HepG2 (cell line): Measurements from ENCODE around the gene ZC3H4. TPM values are rescaled to one million over a fixed set of nuclear protein-coding genes. Genes with fewer than 3 reads are reported as not detected.
A peak's percentile ranks its signal among the peaks of the same experiment; 100 is the strongest.

Experiments used
- FOXO1 ChIP-seq: sonication (generic); formaldehyde crosslinking; IDR thresholded peaks from 2 replicates; pipeline ENCODE4 v1.4.0; 2020; ENCODE audit warnings: missing genetic modification reagents
- GABPA ChIP-seq, 2 experiments: IDR thresholded peaks; 2 replicates each; pipeline ENCODE4 v1.6.1; 2011 to 2016; ENCODE audit warnings: low read depth in 2 of 2, low read length in 1 of 2, missing biosample characterization in 1 of 2, missing genetic modification characterization in 1 of 2
- MEF2D ChIP-seq: sonication (generic); formaldehyde crosslinking; IDR thresholded peaks from 2 replicates; pipeline ENCODE4 v1.5.1; 2020; ENCODE audit warnings: mild to moderate bottlenecking, missing genetic modification reagents
- MYC ChIP-seq: sonication (generic); formaldehyde crosslinking; IDR thresholded peaks from 2 replicates; pipeline ENCODE4 v1.9.0; 2021; ENCODE audit warnings: missing genetic modification reagents, borderline replicate concordance
- NR2F2 ChIP-seq: IDR thresholded peaks from 2 replicates; pipeline ENCODE4 v1.6.1; 2012; ENCODE audit warnings: low read depth, inconsistent platforms, borderline replicate concordance
- RFX1 ChIP-seq: fragments of 450-650 bp; IDR thresholded peaks from 2 replicates; pipeline ENCODE4 v1.6.1; 2017
- ZNF160 ChIP-seq: sonication (generic); formaldehyde crosslinking; IDR thresholded peaks from 2 replicates; pipeline ENCODE4 v1.8.0; 2022; ENCODE audit warnings: mild to moderate bottlenecking, inconsistent platforms, missing genetic modification reagents
- ZNF530 ChIP-seq: sonication (generic); formaldehyde crosslinking; IDR thresholded peaks from 2 replicates; pipeline ENCODE4 v1.5.0; 2020; ENCODE audit warnings: low read depth, mild to moderate bottlenecking, missing genetic modification reagents
- ZNF577 ChIP-seq: sonication (generic); formaldehyde crosslinking; IDR thresholded peaks from 2 replicates; pipeline ENCODE4 v1.4.0; 2020; ENCODE audit warnings: mild to moderate bottlenecking, low read depth, missing genetic modification reagents, borderline replicate concordance
- polyA plus RNA-seq, 8 experiments: library from polyadenylated mRNA; depleted of rRNA in 3 of 8; stranded (reverse) in 7 of 8; unstranded in 1 of 8; fragments of >200 nt; fragmentation: Illumina TruSeq in 4 of 8; extraction: Trizol in 4 of 8; gene quantifications; 2 replicates each; pipeline versions ENCODE4 v1.2.1 to v1.2.3, GENCODE V29; 2011 to 2016; ENCODE audit warnings: low read depth in 4 of 8, missing spikeins in 1 of 8, mixed read lengths in 1 of 8; ENCODE audit not compliant: insufficient read depth in 1 of 8
- total RNA-seq, 5 experiments: library from RNA; depleted of rRNA; stranded (reverse); fragments of >200 nt; fragmentation: Illumina TruSeq; extraction: Trizol; gene quantifications; 2 replicates each; pipeline ENCODE4 v1.2.3, GENCODE V29; 2016; ENCODE audit warnings: low read depth in 1 of 5
- TF ChIP-seq, protein P1 (sequence below), 2 experiments: sonication (generic) in 1 of 2; formaldehyde crosslinking in 1 of 2; IDR thresholded peaks; 2 replicates each; pipeline versions ENCODE4 v1.4.0 to v1.6.1; 2016 to 2020; ENCODE audit warnings: borderline replicate concordance in 1 of 2, low read depth in 1 of 2, mild to moderate bottlenecking in 1 of 2, missing genetic modification reagents in 1 of 2
- TF ChIP-seq, protein P2 (sequence below), 2 experiments: fragments of 450-650 bp in 1 of 2; sonication (generic) in 1 of 2; formaldehyde crosslinking in 1 of 2; IDR thresholded peaks; 2 replicates each; pipeline versions ENCODE4 v1.6.1 to v1.8.0; 2016 to 2022; ENCODE audit warnings: antibody characterized with exemption in 1 of 2, mild to moderate bottlenecking in 1 of 2, missing genetic modification reagents in 1 of 2
- TF ChIP-seq, protein P3 (sequence below): sonication (generic); formaldehyde crosslinking; IDR thresholded peaks from 2 replicates; pipeline ENCODE4 v1.5.0; 2020; ENCODE audit warnings: missing genetic modification reagents

ZC3H4 gene
- total and polyA plus RNA-seq, 2 of the 13 experiments (the other 11 are each of a cell fraction or from before 2014, with no cell fraction given), result 1.8 to 10.7 TPM

DNA sequence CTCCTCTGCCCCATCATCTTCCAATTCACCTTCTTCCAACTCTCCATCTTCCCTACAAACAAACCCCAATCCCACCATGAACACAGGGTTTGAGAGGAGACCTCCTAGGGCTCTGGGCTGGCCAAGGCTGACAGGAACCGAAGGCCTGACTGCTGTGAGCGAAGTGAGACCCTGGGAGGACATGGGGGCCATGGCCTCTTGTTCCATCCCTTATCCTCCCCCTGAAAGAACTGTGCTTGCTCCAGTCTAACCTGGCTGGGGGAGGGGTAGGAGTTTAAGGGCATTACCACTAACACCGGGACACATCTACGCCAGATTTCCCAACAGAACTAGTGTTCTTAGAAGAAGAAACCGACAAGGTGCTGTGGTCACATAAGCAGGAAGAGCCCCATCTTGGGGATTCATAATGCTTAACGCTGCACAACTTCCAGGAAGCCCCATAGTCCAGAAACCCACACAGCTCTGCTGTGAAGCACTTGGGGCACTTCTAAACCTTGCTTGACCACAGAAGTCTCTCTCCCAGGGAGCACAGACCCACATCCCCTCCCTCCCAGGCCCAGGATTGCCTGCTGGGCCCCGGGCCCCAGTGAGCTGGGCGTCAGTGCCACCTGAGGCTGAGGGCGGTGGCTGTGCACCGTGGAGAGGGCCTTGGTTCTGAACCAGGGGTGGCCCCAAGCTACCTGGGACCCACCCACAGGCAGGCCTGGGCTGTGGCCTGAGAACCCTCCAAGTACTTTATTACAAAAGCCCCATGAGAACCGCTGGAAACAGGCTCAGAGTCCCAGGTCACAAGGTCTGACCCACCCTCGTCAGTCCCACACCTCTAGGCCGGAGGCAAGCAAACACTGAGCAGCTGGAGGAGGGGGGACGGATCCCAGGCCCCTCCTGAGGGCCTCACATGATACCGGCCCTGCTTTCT lies 18.8 kb downstream of the ZC3H4 start (continued):
- TF ChIP-seq GABPA (IDR thresholded peaks at IDR 0.05; ENCODE audit: low read depth, low read length) (no peak), GABPA (CRISPR knock-in tag; IDR thresholded peaks at IDR 0.05; ENCODE audit: low read depth) (no peak), ZNF160 (CRISPR knock-in tag) (no peak), FOXO1 (CRISPR knock-in tag) (peak; percentile 19; the same call in 1 of the 2 replicates), ZNF530 (CRISPR knock-in tag) (no peak), MYC (CRISPR knock-in tag) (peak; percentile 46; the same call in 1 of the 2 replicates), ZNF577 (CRISPR knock-in tag) (no peak), RFX1 (no peak), NR2F2 (peak; percentile 80), MEF2D (CRISPR knock-in tag) (0 out of 2 replicates have a peak, but pooled peaks have one; percentile 37)
- TF ChIP-seq, protein P1, sequence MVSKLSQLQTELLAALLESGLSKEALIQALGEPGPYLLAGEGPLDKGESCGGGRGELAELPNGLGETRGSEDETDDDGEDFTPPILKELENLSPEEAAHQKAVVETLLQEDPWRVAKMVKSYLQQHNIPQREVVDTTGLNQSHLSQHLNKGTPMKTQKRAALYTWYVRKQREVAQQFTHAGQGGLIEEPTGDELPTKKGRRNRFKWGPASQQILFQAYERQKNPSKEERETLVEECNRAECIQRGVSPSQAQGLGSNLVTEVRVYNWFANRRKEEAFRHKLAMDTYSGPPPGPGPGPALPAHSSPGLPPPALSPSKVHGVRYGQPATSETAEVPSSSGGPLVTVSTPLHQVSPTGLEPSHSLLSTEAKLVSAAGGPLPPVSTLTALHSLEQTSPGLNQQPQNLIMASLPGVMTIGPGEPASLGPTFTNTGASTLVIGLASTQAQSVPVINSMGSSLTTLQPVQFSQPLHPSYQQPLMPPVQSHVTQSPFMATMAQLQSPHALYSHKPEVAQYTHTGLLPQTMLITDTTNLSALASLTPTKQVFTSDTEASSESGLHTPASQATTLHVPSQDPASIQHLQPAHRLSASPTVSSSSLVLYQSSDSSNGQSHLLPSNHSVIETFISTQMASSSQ (IDR thresholded peaks at IDR 0.05; ENCODE audit: low read depth), result no peak
- TF ChIP-seq, protein P1 (CRISPR knock-in tag; IDR thresholded peaks at IDR 0.05; ENCODE audit: borderline replicate concordance), result no peak
- TF ChIP-seq, protein P2, sequence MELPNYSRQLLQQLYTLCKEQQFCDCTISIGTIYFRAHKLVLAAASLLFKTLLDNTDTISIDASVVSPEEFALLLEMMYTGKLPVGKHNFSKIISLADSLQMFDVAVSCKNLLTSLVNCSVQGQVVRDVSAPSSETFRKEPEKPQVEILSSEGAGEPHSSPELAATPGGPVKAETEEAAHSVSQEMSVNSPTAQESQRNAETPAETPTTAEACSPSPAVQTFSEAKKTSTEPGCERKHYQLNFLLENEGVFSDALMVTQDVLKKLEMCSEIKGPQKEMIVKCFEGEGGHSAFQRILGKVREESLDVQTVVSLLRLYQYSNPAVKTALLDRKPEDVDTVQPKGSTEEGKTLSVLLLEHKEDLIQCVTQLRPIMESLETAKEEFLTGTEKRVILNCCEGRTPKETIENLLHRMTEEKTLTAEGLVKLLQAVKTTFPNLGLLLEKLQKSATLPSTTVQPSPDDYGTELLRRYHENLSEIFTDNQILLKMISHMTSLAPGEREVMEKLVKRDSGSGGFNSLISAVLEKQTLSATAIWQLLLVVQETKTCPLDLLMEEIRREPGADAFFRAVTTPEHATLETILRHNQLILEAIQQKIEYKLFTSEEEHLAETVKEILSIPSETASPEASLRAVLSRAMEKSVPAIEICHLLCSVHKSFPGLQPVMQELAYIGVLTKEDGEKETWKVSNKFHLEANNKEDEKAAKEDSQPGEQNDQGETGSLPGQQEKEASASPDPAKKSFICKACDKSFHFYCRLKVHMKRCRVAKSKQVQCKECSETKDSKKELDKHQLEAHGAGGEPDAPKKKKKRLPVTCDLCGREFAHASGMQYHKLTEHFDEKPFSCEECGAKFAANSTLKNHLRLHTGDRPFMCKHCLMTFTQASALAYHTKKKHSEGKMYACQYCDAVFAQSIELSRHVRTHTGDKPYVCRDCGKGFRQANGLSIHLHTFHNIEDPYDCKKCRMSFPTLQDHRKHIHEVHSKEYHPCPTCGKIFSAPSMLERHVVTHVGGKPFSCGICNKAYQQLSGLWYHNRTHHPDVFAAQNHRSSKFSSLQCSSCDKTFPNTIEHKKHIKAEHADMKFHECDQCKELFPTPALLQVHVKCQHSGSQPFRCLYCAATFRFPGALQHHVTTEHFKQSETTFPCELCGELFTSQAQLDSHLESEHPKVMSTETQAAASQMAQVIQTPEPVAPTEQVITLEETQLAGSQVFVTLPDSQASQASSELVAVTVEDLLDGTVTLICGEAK (IDR thresholded peaks at IDR 0.05), result no peak
- TF ChIP-seq, protein P2 (CRISPR knock-in tag; IDR thresholded peaks at IDR 0.05), result no peak
- TF ChIP-seq, protein P3, sequence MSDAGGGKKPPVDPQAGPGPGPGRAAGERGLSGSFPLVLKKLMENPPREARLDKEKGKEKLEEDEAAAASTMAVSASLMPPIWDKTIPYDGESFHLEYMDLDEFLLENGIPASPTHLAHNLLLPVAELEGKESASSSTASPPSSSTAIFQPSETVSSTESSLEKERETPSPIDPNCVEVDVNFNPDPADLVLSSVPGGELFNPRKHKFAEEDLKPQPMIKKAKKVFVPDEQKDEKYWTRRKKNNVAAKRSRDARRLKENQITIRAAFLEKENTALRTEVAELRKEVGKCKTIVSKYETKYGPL (CRISPR knock-in tag), result no peak
